ENCODE results near the gene TLCD3B. TPM values are rescaled to one million over a fixed set of nuclear protein-coding genes. Genes with fewer than 3 reads are reported as not detected.

TLCD3B gene
- polyA plus RNA-seq, 3 donors = 0.10 TPM; not detected in 2

DNA sequence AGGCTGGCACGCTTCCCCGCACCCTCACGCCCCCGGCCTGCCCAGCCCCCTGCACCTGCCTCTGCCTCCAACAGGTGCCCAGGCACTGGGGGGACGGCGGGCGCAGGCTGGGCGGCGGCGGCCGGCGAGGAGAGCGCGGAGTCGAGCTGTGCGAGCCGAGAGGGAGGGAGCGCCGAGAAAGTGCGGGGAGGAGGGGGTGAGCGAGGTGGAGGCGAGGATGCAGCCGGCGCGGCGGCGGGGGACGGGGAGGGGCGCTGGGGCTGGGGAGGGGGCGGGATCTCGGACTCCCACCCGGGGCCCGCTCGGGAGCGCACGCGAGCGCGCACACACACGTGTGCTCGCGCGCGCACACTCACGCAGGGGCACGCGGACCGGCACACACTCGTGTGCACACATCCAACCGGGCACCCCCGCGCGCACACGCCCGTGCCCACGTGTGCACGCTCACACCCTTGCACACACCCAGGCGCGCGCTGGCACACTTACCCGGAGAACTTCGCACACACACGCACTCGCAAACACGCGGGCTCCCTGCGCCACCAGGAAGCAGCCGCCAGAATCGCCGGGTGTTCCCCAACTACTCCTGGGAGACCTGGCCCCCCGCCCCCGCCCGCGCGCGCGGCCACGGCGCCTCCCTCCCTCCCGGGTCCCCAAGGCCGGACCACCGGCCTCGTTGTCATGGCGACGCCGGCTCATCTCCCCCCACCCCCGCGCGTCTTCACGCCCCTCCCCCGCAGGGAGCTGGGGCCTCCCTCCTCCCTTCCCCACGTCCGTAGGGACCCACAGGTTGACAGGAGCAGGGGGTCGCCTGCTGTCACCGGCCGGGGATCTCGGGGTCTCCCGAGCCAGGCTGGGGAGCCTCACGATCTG, 20.0 kb downstream of the TLCD3B start, which contains the start of gene DOC2A:
Gene DOC2A (minus strand): TSS at position 184 of the 870 bp plus-strand sequence. CDS start 805 bp downstream, outside the sequence.
- no peak within 1 kb of the TSS for H3K27ac ChIP-seq (ENCODE audit: low read depth, low read length)
- WGBS, 3 donors = 1% methylated on average over 54 to 99 of the region's 99 CpGs

DNA sequence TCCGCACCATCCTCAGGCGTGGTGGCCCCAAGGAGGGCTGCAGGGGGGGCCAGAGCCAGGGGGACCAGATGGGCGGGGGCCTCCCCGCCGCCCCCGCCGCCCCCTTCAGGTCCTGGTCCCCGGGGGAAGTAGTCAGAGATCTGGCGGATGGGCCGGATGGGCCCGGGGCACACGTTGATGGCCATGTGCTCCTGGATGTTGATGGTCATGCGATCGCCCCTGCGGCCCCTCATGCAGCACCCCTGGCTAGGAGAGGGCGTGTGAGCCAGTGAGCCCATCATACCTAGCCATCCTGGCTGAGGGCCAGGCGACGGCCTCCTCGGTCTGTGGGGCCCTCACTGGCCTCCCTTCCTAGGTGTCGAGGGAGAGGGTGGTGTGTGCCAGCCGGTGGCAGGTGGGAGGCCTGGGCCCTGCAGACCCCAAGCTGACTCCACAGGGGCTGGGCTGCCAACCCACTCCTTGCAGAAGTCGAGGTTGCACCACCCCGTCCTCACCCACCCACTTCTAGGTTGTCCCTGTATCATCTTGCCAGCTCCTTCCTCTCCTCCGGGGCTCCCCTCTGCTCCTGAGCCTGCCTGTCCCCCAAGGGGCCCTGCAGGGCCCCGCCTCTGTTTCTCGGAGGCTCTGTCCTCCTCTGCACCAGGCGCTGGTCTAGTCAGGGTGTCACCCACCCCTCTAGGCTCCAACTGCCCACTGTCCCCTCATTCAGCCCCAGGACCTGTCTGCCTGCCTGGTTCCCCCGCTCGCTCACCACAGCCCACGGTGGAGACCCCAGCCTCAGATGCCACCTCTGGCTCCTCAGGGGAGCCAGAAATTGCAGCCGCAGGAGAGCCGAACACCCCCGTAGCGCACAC, 20.9 kb downstream of the TLCD3B start:
- WGBS, 3 donors = 14 to 22% (median 17%) methylated on average over 24 to 34 of the region's 34 CpGs
- no peak overlapping the region for H3K27ac ChIP-seq (ENCODE audit: low read depth, low read length)

DNA sequence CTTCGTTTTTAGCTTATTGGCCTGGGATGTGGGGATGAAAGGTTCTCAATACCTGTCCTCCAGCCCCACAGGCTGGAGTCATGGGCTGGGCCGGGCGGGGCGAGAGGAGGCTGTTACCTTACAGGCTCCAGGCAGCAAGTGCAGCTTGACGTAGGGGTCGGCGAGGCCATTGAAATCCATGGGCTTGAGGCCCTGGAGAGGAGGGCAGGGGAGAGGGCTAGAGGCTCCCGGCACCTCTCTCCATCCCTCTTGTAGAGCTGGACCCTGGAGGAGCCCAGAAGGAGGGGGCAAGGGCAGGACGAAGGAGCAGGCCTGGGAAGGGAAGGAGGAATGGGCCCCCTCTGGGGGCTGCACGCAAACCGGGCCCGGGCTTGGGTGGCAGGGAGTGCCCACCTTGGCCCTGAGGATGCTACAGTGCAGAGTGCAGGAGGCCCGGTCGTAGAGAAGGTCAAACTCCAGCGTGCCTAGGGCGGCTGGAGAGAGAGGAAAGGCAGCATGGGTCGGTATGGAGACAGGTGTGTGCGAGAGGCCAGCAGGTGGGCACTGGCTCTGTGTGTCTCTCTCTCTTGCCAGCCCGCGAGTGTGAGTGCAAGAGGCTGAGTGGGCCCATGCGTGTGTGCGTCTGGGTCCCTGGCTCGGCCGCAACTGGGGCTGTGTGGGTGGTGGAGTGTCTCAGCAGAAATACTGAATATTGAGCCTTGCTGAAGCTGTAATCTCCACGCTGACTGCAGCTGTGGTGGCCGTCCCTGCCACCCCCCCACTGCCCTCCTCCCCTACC, 21.8 kb downstream of the TLCD3B start:
- H3K27ac ChIP-seq (ENCODE audit: low read depth, low read length) = no peak overlapping the region
- 42 to 59% (median 49%) methylated on average over 22 to 26 of the region's 26 CpGs for WGBS, 3 donors

DNA sequence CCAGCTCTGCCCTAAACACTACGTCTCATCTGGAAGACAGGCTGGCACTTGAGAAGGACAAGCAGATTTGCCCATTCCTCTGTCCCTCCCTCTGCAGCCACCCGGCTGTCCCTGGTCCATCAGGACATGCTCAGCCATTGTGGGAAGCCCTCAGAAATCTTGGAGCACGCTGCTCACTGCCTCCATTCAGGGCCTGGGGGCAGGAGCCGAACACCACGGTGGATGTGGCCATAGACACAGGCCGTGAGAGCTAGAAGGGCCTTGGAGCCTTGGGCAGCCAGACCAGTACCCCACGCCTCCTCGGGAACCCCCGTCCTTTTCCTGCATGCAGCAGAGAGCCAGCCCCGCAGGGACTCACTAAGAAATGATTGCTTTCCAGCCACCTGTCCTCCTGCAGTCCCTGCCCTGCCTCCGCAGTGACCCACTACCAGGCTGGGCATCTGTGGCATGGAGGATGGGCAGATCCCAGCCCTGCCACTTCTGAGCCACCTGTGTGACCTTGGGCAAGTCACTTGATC, 23.6 kb downstream of the TLCD3B start:
- no peak overlapping the region for H3K27ac ChIP-seq (ENCODE audit: low read depth, low read length)
- WGBS, 3 donors = 58 to 76% (median 71%) methylated on average over 11 of the region's 11 CpGs

DNA sequence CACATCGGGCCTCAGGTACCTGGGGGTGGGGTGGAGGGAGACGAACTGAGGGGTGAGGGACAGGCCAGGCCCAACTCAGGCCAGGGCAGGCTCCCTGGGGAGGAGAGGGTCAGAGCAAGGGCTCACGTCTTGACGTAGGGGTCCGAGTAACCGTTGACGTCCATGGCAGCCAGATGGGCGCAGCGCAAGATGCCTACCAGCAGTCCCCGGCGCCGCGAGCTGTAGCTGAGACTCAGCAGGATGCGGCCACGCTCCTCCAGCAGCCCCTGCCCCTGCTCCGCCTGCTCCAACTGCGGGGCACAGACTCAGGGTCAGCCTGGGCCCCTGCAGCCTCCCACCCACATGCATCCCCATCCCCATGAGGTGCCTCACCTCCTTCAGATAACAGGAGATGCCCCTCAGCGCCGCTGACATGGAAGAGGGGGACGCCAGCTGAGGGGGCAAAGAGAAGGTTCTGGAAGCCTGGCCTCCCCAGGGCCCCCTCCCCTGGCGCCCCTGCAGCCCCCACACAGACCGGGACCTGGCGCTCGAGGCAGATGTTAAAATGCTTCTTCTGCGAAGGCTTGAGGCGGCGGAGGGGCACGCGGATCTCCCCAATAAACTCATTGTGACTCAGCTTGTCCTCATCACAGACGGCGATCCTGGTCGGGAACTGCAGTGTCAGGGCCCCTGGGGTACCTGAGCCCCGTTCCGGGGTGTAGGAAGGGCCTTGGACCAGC, 24.3 kb downstream of the TLCD3B start:
- H3K27ac ChIP-seq (ENCODE audit: low read depth, low read length) = no peak overlapping the region
- WGBS, 3 donors = 81 to 87% (median 84%) methylated on average over 27 to 34 of the region's 34 CpGs

DNA sequence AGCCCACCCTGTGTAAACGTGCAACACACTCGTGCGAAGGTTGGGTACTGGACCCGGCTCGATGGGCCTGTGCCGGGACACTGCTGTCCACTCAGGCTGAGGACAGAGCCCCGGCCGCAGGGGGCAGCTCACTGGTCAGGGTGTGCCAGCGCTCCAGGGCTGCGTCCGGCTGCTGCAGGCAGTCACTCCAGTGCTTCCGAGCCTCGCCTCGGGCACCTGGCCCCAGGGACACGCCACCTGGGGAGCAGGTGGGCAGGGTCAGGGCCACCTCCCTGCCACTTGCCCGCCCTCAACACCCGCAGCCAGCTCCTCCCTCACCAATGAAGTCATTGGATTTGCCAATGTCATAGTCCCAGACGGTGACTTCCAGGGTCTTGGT, 25.0 kb downstream of the TLCD3B start:
- no peak overlapping the region for H3K27ac ChIP-seq (ENCODE audit: low read depth, low read length)
- WGBS, 3 donors = 67 to 88% (median 83%) methylated on average over 16 to 18 of the region's 18 CpGs

DNA sequence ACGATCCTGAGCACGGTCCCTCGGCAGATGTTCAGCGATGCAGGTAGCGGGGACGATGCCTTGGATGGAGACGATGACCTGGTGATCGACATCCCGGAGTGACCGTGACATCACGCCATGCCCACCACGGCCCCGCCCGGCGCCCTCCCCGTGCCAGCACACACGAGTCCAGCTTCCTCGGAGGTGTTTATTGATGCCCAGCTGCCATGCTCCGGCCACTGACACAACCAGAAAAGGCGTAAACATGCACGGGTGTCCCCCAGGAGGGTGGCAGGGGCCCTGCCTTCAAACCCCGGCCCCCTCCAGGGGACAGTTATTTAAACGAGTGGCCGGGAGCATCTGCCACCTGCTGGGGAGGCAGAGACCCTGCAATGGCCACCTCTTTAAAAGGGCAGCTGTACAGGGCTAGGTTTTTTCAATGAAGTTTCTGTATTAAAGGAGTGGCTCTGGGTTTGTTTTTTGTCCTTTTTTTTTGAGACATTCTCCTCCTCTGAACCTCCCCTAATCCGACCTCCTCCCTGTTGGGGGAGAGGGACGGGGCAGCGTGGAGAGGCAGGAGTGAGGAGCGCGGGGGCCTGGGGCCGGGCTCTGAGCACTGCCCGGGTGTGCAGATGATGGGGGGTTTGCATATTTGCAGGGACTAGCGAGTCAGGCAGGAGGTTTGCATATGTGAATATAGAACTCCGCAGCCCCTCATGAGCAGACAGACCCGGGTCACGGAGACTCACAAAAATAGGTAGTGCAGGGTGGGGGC, 25.6 kb downstream of the TLCD3B start:
- WGBS, 3 donors = 56 to 65% (median 56%) methylated on average over 34 to 35 of the region's 35 CpGs
- no peak overlapping the region for H3K27ac ChIP-seq (ENCODE audit: low read depth, low read length)

DNA sequence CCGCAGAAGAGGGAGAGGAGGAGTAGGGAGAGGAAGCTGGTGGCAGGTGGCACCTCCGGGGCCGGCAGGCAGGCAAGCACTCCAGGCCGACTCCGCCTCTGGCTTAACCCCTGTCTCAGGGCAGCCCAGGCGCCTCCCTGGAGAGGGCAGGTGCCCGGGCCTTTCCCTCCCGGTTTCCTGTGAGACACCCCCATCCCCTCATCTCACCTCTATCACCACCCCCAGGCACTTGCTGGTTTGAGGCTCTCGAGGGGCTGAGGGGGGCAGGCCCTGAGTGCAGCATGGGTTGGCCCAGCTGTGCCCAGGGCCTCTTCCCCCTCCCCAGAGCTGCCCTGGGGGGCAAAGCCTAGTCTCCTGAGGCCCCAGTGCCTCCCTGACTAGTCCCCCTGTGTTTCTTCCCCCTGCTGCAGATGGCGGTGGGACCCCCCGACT, 26.2 kb downstream of the TLCD3B start:
- 43 to 70% (median 47%) methylated on average over 8 to 11 of the region's 11 CpGs for WGBS, 3 donors
- no peak overlapping the region for H3K27ac ChIP-seq (ENCODE audit: low read depth, low read length)

DNA sequence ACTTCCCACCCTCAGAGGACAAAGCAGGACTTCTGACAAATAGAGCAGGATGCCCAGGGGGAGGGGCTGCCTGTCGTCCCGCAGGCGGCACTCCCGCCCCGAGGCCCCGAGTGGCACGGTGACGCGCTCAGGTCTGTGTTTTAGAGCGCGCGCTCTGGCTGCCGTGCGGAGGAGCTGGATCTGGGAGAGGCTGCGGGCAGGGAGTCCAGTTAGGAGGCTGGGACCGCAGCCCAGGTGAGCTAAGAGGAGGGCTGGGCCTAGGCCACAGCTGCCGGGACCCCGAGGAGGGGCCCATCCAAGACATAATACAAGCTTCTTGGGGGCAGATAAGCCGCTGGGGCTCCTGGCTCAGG, 26.7 kb downstream of the TLCD3B start:
- 72 to 76% (median 73%) methylated on average over 18 to 19 of the region's 19 CpGs for WGBS, 3 donors
- H3K27ac ChIP-seq (ENCODE audit: low read depth, low read length) = no peak overlapping the region

DNA sequence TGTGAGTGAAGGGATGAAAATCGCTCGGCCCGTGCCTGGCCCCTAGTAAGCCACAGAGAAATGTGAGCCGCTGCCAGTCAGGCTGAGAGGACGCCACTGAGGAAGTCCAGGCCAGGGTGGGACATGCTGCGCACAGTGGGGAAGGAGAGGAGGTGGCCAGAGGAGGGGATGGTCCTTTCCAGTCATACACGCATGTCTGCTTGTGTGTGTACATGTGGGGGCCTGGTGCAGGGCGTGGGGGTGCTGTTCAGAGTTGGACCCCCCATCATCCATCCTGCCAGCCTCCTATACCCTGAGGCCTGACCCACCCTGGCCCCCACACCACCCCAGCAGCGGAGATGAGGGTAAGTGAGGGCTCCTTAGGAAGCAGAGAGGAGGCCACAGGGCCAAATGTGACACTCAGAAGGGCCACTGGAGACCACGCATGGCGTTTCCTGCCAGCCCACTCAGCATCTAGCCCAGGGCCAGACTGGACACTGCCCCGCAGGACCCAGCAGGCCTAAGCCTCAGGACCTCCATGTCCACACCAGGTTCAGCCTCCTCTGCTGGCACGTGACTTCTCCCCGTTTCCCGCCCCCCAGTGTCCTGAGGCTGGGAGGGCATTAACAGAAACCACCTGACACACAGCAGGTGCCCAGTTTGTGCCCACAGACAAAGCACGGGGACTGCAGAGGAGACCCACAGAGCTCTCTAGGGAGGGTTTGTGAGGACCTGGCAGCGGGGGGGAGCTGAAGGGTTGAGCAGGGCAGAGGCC, 27.2 kb downstream of the TLCD3B start:
- WGBS, 3 donors = 83 to 88% (median 84%) methylated on average over 16 to 17 of the region's 17 CpGs
- H3K27ac ChIP-seq (ENCODE audit: low read depth, low read length) = no peak overlapping the region

DNA sequence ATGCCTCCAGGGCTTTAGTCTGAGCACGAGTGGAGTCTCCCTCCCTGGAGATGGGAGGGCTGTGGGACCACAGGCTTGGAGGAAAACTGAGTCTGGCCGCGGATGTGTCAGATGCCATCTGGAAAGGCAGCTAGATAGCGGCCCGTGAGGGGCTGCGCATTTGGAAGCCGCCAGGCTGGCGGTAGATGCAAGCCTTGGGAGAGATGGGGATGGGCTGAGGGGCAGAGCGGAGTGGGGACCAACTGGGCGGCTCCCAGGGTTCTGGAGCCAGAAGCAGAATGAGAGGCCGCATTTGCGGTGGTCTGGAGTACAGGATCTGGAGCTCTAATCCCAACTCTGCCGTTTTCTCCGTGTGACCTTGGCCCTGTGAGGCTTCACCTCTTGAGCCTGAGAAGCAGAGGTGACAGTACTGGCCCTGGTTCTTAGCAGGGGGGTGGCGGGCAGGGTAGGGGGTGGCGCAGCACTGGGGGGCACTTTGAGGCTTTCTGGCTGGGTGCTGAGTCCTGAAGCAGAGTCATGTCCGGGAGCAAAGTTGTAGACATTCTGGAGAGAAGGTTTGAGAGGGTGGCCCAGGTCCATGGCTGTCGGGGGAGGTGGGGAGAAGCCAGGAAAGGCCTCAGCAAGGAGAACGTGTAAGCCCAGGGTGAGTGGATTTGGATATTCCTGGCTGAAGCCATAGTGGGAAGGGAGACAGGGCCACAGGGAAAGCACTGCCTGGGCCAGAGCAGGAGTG, 28.3 kb downstream of the TLCD3B start:
- WGBS, 3 donors = 84 to 86% (median 85%) methylated on average over 19 of the region's 19 CpGs
- H3K27ac ChIP-seq (ENCODE audit: low read depth, low read length) = no peak overlapping the region

DNA sequence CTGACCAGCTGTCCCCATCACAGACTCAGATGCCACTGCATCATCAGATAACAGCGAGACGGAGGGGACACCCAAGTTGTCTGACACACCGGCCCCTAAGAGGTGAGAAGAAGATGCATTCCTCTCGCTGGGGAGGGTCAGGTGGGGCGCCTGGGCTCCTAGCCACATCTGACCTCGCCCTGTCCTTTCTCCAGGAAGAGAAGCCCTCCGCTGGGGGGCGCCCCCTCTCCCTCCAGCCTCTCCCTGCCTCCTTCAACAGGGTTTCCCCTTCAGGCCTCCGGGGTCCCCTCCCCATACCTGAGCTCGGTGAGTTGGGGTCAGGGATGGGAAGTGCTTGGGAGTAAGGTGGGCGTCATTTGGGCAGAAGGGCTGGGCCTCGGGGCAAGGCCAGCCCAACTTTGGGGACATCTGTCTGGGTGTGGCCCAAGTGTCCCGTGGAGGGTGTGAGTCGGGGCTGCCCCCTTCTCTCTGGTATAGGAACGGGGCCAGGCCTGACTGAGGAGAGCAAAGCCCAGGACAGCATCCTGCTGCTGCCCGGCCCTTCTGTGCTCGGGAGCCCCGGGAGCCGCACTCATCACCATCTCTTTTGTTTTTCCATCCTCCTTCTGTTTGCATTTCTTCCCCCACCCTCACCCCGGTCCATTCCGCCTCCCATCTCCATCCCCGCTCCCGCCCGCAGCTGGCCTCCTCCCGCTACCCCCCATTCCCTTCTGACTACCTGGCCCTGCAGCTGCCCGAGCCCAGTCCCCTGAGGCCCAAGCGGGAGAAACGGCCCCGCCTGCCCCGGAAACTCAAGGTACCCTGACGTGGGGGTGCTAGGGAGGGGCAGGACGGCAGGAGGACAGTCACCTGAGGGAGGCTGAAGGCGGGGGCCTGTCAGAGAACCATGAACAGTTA, 30.1 kb downstream of the TLCD3B start:
- H3K27ac ChIP-seq (ENCODE audit: low read depth, low read length) = no peak overlapping the region
- WGBS, 3 donors = 83 to 86% (median 85%) methylated on average over 31 to 33 of the region's 33 CpGs

DNA sequence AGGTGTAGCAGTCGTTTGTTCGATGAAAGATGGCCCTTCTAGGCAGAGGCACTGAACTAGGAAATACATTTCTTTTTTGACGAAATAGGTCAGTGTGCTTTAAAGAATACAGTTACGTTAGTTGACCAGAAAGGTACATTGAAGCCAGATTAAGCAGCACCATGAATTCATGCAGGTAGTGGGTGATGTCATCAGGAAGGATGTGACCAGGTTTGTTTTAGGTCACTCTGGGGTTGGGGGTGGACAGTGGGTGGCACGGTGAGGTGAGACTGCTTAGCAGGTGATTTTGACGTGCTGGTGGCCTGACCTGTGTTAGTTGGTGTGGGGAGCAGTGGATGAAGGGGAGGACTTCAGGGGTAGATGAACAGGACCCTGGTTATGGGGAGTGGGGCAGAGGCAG, 31.5 kb downstream of the TLCD3B start:
- 86 to 89% (median 89%) methylated on average over 6 of the region's 6 CpGs for WGBS, 3 donors
- no peak overlapping the region for H3K27ac ChIP-seq (ENCODE audit: low read depth, low read length)

DNA sequence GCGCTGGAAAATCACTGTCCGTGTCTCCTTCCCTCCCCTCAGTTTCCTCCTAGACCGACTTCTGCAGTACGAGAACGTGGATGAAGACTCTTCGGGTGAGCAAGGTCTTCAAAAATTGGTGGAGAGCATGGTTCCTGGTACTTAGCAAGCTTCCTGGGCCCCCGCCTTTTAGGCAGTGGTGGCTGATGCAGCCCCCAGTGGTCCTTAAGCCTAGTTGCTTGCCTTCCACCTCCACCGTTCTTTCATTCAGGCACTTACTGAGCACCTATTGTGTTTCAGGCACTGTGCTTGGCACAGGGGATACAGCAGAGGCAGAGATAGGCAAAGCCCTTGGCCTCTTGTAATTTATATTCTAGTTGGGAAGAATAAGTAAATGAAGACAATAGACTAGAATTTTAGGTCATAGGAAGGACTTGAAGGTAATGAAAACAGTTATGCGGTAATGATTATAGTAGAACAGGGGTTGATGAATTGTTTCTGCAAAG, 34.3 kb downstream of the TLCD3B start:
- H3K27ac ChIP-seq (ENCODE audit: low read depth, low read length) = no peak overlapping the region
- WGBS, 3 donors = 18 to 23% (median 21%) methylated on average over 9 of the region's 9 CpGs

All from adipose tissue (tissue), 3 donors.